Fibroblast of lung (primary cell): ENCODE results near the gene AFMID. TPM values are rescaled to one million over a fixed set of nuclear protein-coding genes. Genes with fewer than 3 reads are reported as not detected.

ENCODE experiments used
- DNase-seq, 2 donors: peaks; one replicate each; pipeline versions ENCODE4 v3.0.0 to v3.0.0-alpha.2; 2010; ENCODE audit warnings: low read depth in 2 of 2
- H2AFZ ChIP-seq: 2 replicates; pipeline ENCODE4 v1.5.1; 2012; ENCODE audit warnings: low read length, control low read depth, inconsistent platforms
- H3K27ac ChIP-seq: 2 replicates; pipeline ENCODE4 v1.5.1; 2011; ENCODE audit warnings: low read length, control low read depth; ENCODE audit not compliant: insufficient read depth
- H3K27me3 ChIP-seq: 2 replicates; pipeline ENCODE4 v1.5.1; 2011; ENCODE audit warnings: mild to moderate bottlenecking, low read length; ENCODE audit not compliant: control insufficient read depth, insufficient read depth
- H3K36me3 ChIP-seq: 2 replicates; pipeline ENCODE4 v1.5.1; 2011; ENCODE audit warnings: low read length; ENCODE audit not compliant: control insufficient read depth, insufficient read depth
- H3K4me1 ChIP-seq: 2 replicates; pipeline ENCODE4 v1.5.1; 2011; ENCODE audit warnings: low read length; ENCODE audit not compliant: control insufficient read depth, insufficient read depth; ENCODE audit errors: extremely low read depth
- H3K4me2 ChIP-seq: 2 replicates; pipeline ENCODE4 v1.5.1; 2011; ENCODE audit warnings: low read length, control low read depth; ENCODE audit not compliant: insufficient read depth; ENCODE audit errors: extremely low read depth
- H3K4me3 ChIP-seq, 4 experiments: fragments of 200-600 bp in 1 of 4; sonication (generic) in 1 of 4; replicated peaks in 1 of 4; 2 replicates each; pipeline ENCODE4 v1.5.1; 2011 to 2016; ENCODE audit warnings: low read length in 4 of 4, low read depth in 3 of 4, mild to moderate bottlenecking in 3 of 4, control low read depth in 2 of 4, inconsistent platforms in 1 of 4, mixed read lengths in 1 of 4; ENCODE audit not compliant: insufficient read depth in 1 of 4; ENCODE audit errors: control extremely low read depth in 1 of 4
- H3K79me2 ChIP-seq: 2 replicates; pipeline ENCODE4 v1.5.1; 2012; ENCODE audit warnings: mild to moderate bottlenecking, low read length, inconsistent platforms; ENCODE audit not compliant: control insufficient read depth, insufficient read depth
- H3K9ac ChIP-seq: 2 replicates; pipeline ENCODE4 v1.5.1; 2011; ENCODE audit warnings: mild to moderate bottlenecking, low read length, control low read depth; ENCODE audit not compliant: insufficient read depth
- H3K9me3 ChIP-seq: 2 replicates; pipeline ENCODE4 v1.5.1; 2012; ENCODE audit warnings: low read depth, low read length; ENCODE audit not compliant: control insufficient read depth, insufficient read depth
- H4K20me1 ChIP-seq: 2 replicates; pipeline ENCODE4 v1.5.1; 2011; ENCODE audit warnings: low read length; ENCODE audit not compliant: control insufficient read depth, insufficient read depth; ENCODE audit errors: extremely low read depth
- CTCF ChIP-seq, 2 donors: IDR thresholded peaks in 1 of 2; conservative IDR thresholded peaks in 1 of 2; 1 replicate in 1 of 2; 2 replicates in 1 of 2; pipeline ENCODE4 v1.5.1; 2011 to 2012; ENCODE audit warnings: low read length in 2 of 2, control low read depth in 1 of 2, inconsistent platforms in 1 of 2, low read depth in 1 of 2, mild to moderate bottlenecking in 1 of 2
- EZH2 ChIP-seq: IDR thresholded peaks from 2 replicates; pipeline ENCODE4 v1.5.1; 2012; ENCODE audit warnings: low read length, control low read depth, mild to moderate bottlenecking; ENCODE audit errors: missing control alignments
- polyA plus RNA-seq, 2 donors: library from polyadenylated mRNA; depleted of rRNA in 1 of 2; stranded (reverse) in 1 of 2; unstranded in 1 of 2; fragments of >200 nt; gene quantifications; 2 replicates each; pipeline ENCODE4 v1.2.1, GENCODE V29; 2011 to 2012; ENCODE audit warnings: missing spikeins in 1 of 2
- total RNA-seq: library from RNA; depleted of rRNA; stranded (reverse); fragments of >200 nt; gene quantifications from 2 replicates; pipeline ENCODE4 v1.2.1, GENCODE V29; 2014

Gene AFMID
- total and polyA plus RNA-seq, 2 donors (not counting 1 experiment from before 2014, with no cell fraction given): 28.1 to 29.2 TPM

- Histone ChIP-seq H3K4me3 (no peak overlapping the region), H3K79me2 (no peaks in the 10 kb centered on the region), H3K9ac (no peak overlapping the region), H2AFZ (no peak overlapping the region), H3K9me3 (no peaks in the 10 kb centered on the region), H3K4me1 (no peaks in the 10 kb centered on the region), H3K27ac (no peak overlapping the region), H3K4me2 (no peak overlapping the region), H3K36me3 (peaks cover 2% of the 10 kb centered on the region), H3K27me3 (peaks cover 12% of the 10 kb centered on the region), H4K20me1 (no peaks in the 10 kb centered on the region)
- TF ChIP-seq CTCF (conservative IDR thresholded peaks at IDR 0.05 in 1 of 2, IDR thresholded peaks at IDR 0.05 in 1 of 2; ENCODE audit: low read depth in 1 of 2, low read length in 2 of 2) (no peak), EZH2 (no peak)
- no peak for DNase-seq
Measured at GRCh38 chr17:78226055-78226758, 39.0 kb downstream of the AFMID start.

GRCh38 chr17:78226759-78227454, 39.7 kb downstream of the AFMID start:
- TF ChIP-seq EZH2: no peak
- no peak for TF ChIP-seq CTCF (conservative IDR thresholded peaks at IDR 0.05 in 1 of 2, IDR thresholded peaks at IDR 0.05 in 1 of 2; ENCODE audit: low read depth in 1 of 2, low read length in 2 of 2)
- no peaks in the 10 kb centered on the region for H3K9me3 ChIP-seq
- no peaks in the 10 kb centered on the region for H3K79me2 ChIP-seq
- no peak overlapping the region for H3K4me3 ChIP-seq
- DNase-seq: no peak
- H3K27me3 ChIP-seq: peaks cover 16% of the 10 kb centered on the region
- no peak overlapping the region for H3K27ac ChIP-seq
- H4K20me1 ChIP-seq: no peaks in the 10 kb centered on the region
- H2AFZ ChIP-seq: no peak overlapping the region
- no peaks in the 10 kb centered on the region for H3K4me1 ChIP-seq
- H3K9ac ChIP-seq: no peak overlapping the region
- H3K4me2 ChIP-seq: no peak overlapping the region
- peaks cover 2% of the 10 kb centered on the region for H3K36me3 ChIP-seq

GRCh38 chr17:78227455-78227916, 40.3 kb downstream of the AFMID start:
- H3K4me3 ChIP-seq: no peak overlapping the region
- DNase-seq: peak in 1 of 2 donors; percentile 33
- no peaks in the 10 kb centered on the region for H3K4me1 ChIP-seq
- H3K27me3 ChIP-seq: peaks cover 22% of the 10 kb centered on the region
- no peaks in the 10 kb centered on the region for H4K20me1 ChIP-seq
- no peaks in the 10 kb centered on the region for H3K79me2 ChIP-seq
- H3K36me3 ChIP-seq: peaks cover 2% of the 10 kb centered on the region
- no peak overlapping the region for H3K4me2 ChIP-seq
- H2AFZ ChIP-seq: no peak overlapping the region
- TF ChIP-seq CTCF (conservative IDR thresholded peaks at IDR 0.05 in 1 of 2, IDR thresholded peaks at IDR 0.05 in 1 of 2; ENCODE audit: low read depth in 1 of 2, low read length in 2 of 2) (no peak), EZH2 (no peak)
- H3K9ac ChIP-seq: no peak overlapping the region
- H3K27ac ChIP-seq: no peak overlapping the region
- no peaks in the 10 kb centered on the region for H3K9me3 ChIP-seq
